HEK293 (cell line): Measurements from ENCODE around the gene PITPNC1.

Source experiments
- KLF9 ChIP-seq: fragments of 450-650 bp; formaldehyde crosslinking; IDR thresholded peaks from 2 replicates; pipeline ENCODE4 v1.5.1; 2016; ENCODE audit warnings: missing biosample characterization, missing genetic modification characterization, low read depth
- REPIN1 ChIP-seq: fragments of 450-650 bp; formaldehyde crosslinking; IDR thresholded peaks from 2 replicates; pipeline ENCODE4 v1.5.1; 2017; ENCODE audit warnings: missing biosample characterization, missing genetic modification characterization, low read depth
- SP3 ChIP-seq: fragments of 450-650 bp; formaldehyde crosslinking; IDR thresholded peaks from 2 replicates; pipeline ENCODE4 v1.5.1; 2016; ENCODE audit warnings: missing biosample characterization, missing genetic modification characterization
- ZNF121 ChIP-seq: fragments of 450-650 bp; formaldehyde crosslinking; IDR thresholded peaks from 2 replicates; pipeline ENCODE4 v1.5.1; 2016; ENCODE audit warnings: missing biosample characterization, missing genetic modification characterization
- ZNF16 ChIP-seq: fragments of 450-650 bp; formaldehyde crosslinking; IDR thresholded peaks from 2 replicates; pipeline ENCODE4 v1.5.1; 2016; ENCODE audit warnings: low read depth, missing biosample characterization, missing genetic modification characterization
- ZNF24 ChIP-seq: fragments of 450-650 bp; formaldehyde crosslinking; IDR thresholded peaks from 2 replicates; pipeline ENCODE4 v1.5.1; 2016; ENCODE audit warnings: missing biosample characterization, missing genetic modification characterization
- ZNF324 ChIP-seq: fragments of 450-650 bp; formaldehyde crosslinking; IDR thresholded peaks from 2 replicates; pipeline ENCODE4 v1.5.1; 2016; ENCODE audit warnings: missing biosample characterization, missing genetic modification characterization
- ZNF366 ChIP-seq: fragments of 450-650 bp; formaldehyde crosslinking; conservative IDR thresholded peaks from 2 replicates; pipeline ENCODE4 v1.5.1; 2016; ENCODE audit warnings: missing biosample characterization, missing genetic modification characterization
- ZNF473 ChIP-seq: fragments of 450-650 bp; formaldehyde crosslinking; IDR thresholded peaks from 2 replicates; pipeline ENCODE4 v1.5.1; 2017; ENCODE audit warnings: missing biosample characterization, missing genetic modification characterization
- TF ChIP-seq, protein P1 (sequence below): fragments of 450-650 bp; formaldehyde crosslinking; IDR thresholded peaks from 2 replicates; pipeline ENCODE4 v1.5.1; 2016; ENCODE audit warnings: missing biosample characterization, missing genetic modification characterization
- TF ChIP-seq, protein P2 (sequence below): IDR thresholded peaks from 2 replicates; pipeline ENCODE4 v1.6.1; 2011; ENCODE audit warnings: mild to moderate bottlenecking, low read depth, low read length, borderline replicate concordance
- TF ChIP-seq, protein P3 (sequence below): fragments of 450-650 bp; formaldehyde crosslinking; IDR thresholded peaks from 2 replicates; pipeline ENCODE4 v1.5.1; 2016; ENCODE audit warnings: missing biosample characterization, missing genetic modification characterization
- TF ChIP-seq, protein P4 (sequence below): fragments of 450-650 bp; formaldehyde crosslinking; IDR thresholded peaks from 2 replicates; pipeline ENCODE4 v1.5.1; 2016; ENCODE audit warnings: missing biosample characterization, missing genetic modification characterization

DNA sequence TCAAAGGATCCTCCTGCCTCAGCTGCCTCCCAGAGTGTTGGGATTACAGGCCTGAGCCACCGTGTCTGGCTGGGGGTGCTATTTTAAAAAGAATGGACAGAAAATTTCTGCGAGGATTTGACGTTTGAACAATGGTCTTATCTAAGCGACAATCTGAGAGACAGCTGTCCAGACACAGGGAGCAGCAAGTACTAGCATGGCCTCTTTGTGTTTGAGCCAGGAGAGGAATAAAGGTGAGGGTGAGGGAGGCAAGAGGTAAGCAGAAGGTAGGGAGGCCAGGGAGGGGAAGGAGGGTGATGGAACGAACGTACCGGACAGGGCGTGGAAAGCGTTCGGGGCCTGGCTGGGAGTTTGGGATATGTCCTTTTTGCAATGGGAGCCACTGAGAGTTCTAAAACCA lies 59.2 kb downstream of the PITPNC1 start:
- TF ChIP-seq, protein P1, sequence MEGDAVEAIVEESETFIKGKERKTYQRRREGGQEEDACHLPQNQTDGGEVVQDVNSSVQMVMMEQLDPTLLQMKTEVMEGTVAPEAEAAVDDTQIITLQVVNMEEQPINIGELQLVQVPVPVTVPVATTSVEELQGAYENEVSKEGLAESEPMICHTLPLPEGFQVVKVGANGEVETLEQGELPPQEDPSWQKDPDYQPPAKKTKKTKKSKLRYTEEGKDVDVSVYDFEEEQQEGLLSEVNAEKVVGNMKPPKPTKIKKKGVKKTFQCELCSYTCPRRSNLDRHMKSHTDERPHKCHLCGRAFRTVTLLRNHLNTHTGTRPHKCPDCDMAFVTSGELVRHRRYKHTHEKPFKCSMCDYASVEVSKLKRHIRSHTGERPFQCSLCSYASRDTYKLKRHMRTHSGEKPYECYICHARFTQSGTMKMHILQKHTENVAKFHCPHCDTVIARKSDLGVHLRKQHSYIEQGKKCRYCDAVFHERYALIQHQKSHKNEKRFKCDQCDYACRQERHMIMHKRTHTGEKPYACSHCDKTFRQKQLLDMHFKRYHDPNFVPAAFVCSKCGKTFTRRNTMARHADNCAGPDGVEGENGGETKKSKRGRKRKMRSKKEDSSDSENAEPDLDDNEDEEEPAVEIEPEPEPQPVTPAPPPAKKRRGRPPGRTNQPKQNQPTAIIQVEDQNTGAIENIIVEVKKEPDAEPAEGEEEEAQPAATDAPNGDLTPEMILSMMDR (tag by site-specific recombination), result no peak
- TF ChIP-seq KLF9 (tag by site-specific recombination), result no peak
- no peak for TF ChIP-seq ZNF121
- TF ChIP-seq, protein P2, sequence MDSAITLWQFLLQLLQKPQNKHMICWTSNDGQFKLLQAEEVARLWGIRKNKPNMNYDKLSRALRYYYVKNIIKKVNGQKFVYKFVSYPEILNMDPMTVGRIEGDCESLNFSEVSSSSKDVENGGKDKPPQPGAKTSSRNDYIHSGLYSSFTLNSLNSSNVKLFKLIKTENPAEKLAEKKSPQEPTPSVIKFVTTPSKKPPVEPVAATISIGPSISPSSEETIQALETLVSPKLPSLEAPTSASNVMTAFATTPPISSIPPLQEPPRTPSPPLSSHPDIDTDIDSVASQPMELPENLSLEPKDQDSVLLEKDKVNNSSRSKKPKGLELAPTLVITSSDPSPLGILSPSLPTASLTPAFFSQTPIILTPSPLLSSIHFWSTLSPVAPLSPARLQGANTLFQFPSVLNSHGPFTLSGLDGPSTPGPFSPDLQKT, result no peak
- TF ChIP-seq ZNF16 (tag by site-specific recombination), result no peak
- TF ChIP-seq, protein P3, sequence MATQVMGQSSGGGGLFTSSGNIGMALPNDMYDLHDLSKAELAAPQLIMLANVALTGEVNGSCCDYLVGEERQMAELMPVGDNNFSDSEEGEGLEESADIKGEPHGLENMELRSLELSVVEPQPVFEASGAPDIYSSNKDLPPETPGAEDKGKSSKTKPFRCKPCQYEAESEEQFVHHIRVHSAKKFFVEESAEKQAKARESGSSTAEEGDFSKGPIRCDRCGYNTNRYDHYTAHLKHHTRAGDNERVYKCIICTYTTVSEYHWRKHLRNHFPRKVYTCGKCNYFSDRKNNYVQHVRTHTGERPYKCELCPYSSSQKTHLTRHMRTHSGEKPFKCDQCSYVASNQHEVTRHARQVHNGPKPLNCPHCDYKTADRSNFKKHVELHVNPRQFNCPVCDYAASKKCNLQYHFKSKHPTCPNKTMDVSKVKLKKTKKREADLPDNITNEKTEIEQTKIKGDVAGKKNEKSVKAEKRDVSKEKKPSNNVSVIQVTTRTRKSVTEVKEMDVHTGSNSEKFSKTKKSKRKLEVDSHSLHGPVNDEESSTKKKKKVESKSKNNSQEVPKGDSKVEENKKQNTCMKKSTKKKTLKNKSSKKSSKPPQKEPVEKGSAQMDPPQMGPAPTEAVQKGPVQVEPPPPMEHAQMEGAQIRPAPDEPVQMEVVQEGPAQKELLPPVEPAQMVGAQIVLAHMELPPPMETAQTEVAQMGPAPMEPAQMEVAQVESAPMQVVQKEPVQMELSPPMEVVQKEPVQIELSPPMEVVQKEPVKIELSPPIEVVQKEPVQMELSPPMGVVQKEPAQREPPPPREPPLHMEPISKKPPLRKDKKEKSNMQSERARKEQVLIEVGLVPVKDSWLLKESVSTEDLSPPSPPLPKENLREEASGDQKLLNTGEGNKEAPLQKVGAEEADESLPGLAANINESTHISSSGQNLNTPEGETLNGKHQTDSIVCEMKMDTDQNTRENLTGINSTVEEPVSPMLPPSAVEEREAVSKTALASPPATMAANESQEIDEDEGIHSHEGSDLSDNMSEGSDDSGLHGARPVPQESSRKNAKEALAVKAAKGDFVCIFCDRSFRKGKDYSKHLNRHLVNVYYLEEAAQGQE, result no peak
- TF ChIP-seq ZNF366, result no peak
- TF ChIP-seq, protein P4, sequence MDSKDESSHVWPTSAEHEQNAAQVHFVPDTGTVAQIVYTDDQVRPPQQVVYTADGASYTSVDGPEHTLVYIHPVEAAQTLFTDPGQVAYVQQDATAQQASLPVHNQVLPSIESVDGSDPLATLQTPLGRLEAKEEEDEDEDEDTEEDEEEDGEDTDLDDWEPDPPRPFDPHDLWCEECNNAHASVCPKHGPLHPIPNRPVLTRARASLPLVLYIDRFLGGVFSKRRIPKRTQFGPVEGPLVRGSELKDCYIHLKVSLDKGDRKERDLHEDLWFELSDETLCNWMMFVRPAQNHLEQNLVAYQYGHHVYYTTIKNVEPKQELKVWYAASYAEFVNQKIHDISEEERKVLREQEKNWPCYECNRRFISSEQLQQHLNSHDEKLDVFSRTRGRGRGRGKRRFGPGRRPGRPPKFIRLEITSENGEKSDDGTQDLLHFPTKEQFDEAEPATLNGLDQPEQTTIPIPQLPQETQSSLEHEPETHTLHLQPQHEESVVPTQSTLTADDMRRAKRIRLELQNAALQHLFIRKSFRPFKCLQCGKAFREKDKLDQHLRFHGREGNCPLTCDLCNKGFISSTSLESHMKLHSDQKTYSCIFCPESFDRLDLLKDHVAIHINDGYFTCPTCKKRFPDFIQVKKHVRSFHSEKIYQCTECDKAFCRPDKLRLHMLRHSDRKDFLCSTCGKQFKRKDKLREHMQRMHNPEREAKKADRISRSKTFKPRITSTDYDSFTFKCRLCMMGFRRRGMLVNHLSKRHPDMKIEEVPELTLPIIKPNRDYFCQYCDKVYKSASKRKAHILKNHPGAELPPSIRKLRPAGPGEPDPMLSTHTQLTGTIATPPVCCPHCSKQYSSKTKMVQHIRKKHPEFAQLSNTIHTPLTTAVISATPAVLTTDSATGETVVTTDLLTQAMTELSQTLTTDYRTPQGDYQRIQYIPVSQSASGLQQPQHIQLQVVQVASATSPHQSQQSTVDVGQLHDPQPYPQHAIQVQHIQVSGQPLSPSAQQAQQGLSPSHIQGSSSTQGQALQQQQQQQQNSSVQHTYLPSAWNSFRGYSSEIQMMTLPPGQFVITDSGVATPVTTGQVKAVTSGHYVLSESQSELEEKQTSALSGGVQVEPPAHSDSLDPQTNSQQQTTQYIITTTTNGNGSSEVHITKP (tag by site-specific recombination), result no peak
- TF ChIP-seq ZNF24 (tag by site-specific recombination), result no peak
- no peak for TF ChIP-seq SP3
- no peak for TF ChIP-seq ZNF324 (tag by site-specific recombination)
- TF ChIP-seq ZNF473 (tag by site-specific recombination), result no peak
- TF ChIP-seq REPIN1 (tag by site-specific recombination), result no peak
